Endodermal cell (in vitro differentiated cells): ENCODE measurements around the gene ERFE. TPM values are rescaled to one million over a fixed set of nuclear protein-coding genes. Genes with fewer than 3 reads are reported as not detected.

Experiments
- DNase-seq: peaks from one replicate; pipeline ENCODE4 v3.0.0-alpha.2; 2017
- H3K27ac ChIP-seq: 2 replicates; pipeline ENCODE4 v1.5.1; 2013; ENCODE audit warnings: mild to moderate bottlenecking, low read depth, low read length, moderate library complexity
- H3K27me3 ChIP-seq: 2 replicates; pipeline ENCODE4 v1.6.1; 2013; ENCODE audit warnings: mild to moderate bottlenecking, low read length, moderate library complexity; ENCODE audit not compliant: insufficient read depth, control insufficient read depth, poor library complexity, severe bottlenecking
- H3K36me3 ChIP-seq: 2 replicates; pipeline ENCODE4 v1.7.0; 2013; ENCODE audit warnings: mild to moderate bottlenecking, low read length, moderate library complexity; ENCODE audit not compliant: control insufficient read depth, insufficient read depth
- H3K4me1 ChIP-seq: one replicate; pipeline ENCODE4 v1.7.0; 2013; ENCODE audit warnings: low read length; ENCODE audit not compliant: control insufficient read depth, insufficient read depth
- H3K4me3 ChIP-seq: 2 replicates; pipeline ENCODE4 v1.5.1; 2013; ENCODE audit warnings: mild to moderate bottlenecking, low read length, moderate library complexity
- H3K9ac ChIP-seq: 2 replicates; pipeline ENCODE4 v1.6.1; 2013; ENCODE audit warnings: mild to moderate bottlenecking, low read length, moderate library complexity; ENCODE audit not compliant: poor library complexity, severe bottlenecking; ENCODE audit errors: extremely low read depth
- H3K9me3 ChIP-seq: 2 replicates; pipeline ENCODE4 v1.6.1; 2013; ENCODE audit warnings: mild to moderate bottlenecking, low read length, moderate library complexity; ENCODE audit not compliant: control insufficient read depth
- H3K27ac Mint-ChIP-seq: 2 replicates; pipeline ENCODE4 v1.8.0; 2020; ENCODE audit warnings: mixed read lengths
- H3K27me3 Mint-ChIP-seq: 2 replicates; pipeline ENCODE4 v1.8.0; 2021; ENCODE audit warnings: mild to moderate bottlenecking, mixed read lengths; ENCODE audit not compliant: insufficient read depth
- H3K36me3 Mint-ChIP-seq: 2 replicates; pipeline ENCODE4 v1.8.0; 2020; ENCODE audit warnings: low read depth, mixed read lengths
- H3K4me1 Mint-ChIP-seq: 2 replicates; pipeline ENCODE4 v1.8.0; 2020; ENCODE audit warnings: mixed read lengths
- H3K4me3 Mint-ChIP-seq: 2 replicates; pipeline ENCODE4 v1.8.0; 2020; ENCODE audit warnings: mild to moderate bottlenecking, moderate library complexity, mixed read lengths
- H3K9me3 Mint-ChIP-seq: 2 replicates; pipeline ENCODE4 v1.8.0; 2020; ENCODE audit warnings: mild to moderate bottlenecking, mixed read lengths
- WGBS, 2 experiments: methylation state at CpG; one replicate each; pipeline versions ENCODE4 v1.1.5 to v1.1.7; 2013; ENCODE audit warnings: missing lambda C conversion rate in 2 of 2, mixed read lengths in 1 of 2; ENCODE audit not compliant: insufficient coverage in 1 of 2, insufficient read length in 1 of 2; 5-methylcytosine and 5-hydroxymethylcytosine counted together
- total RNA-seq, 2 donors: library from RNA; stranded (reverse); fragmentation: NEBNext Ultra II Directional in 1 of 2; extraction: Animal tissue kit (Norgen Biotek cat#: 25700) in 1 of 2; gene quantifications; 2 replicates in 1 of 2; 3 replicates in 1 of 2; pipeline ENCODE4 v1.2.1, GENCODE V29; 2021
- TF ChIP-seq, protein P1 (sequence below): fragments of 200-600 bp; sonication (generic); conservative IDR thresholded peaks from 2 replicates; pipeline ENCODE4 v1.5.0; 2021; ENCODE audit warnings: antibody characterized with exemption, mild to moderate bottlenecking

ERFE gene
- total RNA-seq, 2 donors from 2014 or later: 0.48 to 1.6 TPM

DNA sequence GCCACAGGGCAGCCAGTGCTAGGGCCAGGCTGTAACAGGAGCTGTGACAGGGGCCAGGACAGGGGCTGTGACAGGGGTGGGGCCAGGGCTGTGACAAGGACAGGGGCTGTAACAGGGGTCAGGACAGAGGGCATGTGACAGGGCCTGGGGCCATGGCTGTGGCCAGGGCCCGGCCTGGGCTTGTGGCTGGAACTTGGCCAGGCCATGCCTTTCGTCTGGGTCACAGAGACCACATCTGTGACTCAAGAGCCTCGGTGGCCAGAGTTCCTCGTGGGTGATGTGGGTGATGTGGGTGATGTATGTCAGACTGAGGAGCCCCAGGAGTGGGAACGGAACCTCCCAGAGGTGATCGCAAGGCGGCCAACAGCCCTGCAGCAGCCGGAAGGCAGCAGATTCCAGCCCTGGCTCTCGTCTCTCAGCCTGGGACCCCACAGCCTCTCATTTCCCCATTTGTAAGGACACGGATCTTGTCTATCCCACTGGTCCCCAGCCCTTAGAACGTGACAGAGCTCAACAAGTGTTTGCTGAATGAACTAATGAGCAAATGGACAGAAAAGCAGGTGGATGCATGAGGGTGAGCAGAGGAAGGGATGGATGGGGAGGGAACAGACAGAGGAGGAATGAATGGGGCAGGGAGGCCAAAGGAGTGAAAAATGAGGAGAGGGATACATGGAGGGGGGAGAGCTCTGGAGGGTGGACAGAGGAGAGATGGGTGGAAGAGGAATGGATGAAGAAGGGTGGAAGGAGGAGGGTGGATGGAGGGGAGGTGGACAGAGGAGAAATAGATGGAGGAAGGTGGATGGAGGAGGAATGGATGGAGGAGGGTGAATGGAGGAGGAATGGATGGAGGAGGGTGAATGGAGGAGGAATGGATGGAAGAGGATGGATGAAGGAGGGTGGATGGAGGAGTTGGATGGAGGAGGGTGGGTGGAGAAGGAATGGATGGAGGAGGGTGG is 41.3 kb upstream of the ERFE start:
- Mint-ChIP-seq H3K36me3 (no peaks in the 10 kb centered on the region), H3K4me1 (no peaks in the 10 kb centered on the region)
- peaks cover 6% of the 10 kb centered on the region for H3K27me3 ChIP-seq

DNA sequence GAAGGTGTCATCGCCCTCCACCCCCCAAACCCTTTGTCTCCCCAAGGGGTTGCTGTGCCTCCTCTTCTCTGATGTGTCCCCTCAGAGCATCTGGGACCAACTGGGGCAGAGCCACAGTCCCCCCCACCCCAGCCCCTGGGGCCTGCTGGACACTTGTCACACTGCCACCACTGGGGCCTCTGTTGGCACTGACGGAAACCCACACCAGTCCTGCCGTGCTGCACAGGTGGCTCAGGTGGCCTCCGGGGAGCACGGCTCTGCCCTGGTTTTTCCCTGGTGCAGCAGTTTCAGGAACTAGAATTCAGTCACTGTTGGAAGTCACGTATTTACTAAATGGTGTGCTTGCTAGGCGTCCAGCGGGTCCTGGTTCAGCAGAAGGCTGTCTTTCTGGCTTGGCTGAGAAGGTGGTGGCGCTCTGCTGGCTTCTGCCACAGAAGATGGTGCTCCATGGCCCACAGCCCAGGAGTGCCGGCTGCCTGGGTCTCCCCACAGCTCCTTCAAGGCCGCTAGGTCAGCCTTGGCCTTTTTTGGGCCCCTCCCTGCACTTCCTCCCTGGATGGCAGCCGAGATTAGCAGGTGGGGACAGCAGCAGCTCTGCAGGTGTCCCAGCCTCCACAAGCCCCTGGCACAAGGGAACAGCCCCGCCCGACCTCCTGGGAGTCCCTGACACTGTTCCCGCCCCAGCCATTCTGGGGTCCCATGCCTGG is 38.9 kb upstream of the ERFE start:
- no peaks in the 10 kb centered on the region for H3K9me3 ChIP-seq
- H3K27ac ChIP-seq: no peak overlapping the region
- no peaks in the 10 kb centered on the region for H3K36me3 ChIP-seq
- H3K4me1 Mint-ChIP-seq: no peaks in the 10 kb centered on the region
- H3K36me3 Mint-ChIP-seq: no peaks in the 10 kb centered on the region
- no peaks in the 10 kb centered on the region for H3K9me3 Mint-ChIP-seq
- no peak overlapping the region for H3K27ac Mint-ChIP-seq
- H3K9ac ChIP-seq: no peak overlapping the region
- no peaks in the 10 kb centered on the region for H3K4me1 ChIP-seq
- 79 to 84% methylated on average over 12 to 15 of the region's 15 CpGs for WGBS, 2 experiments
- H3K4me3 ChIP-seq: no peak overlapping the region
- peaks cover 8% of the 10 kb centered on the region for H3K27me3 Mint-ChIP-seq
- peaks cover 6% of the 10 kb centered on the region for H3K27me3 ChIP-seq
- no peak for DNase-seq
- TF ChIP-seq, protein P1, sequence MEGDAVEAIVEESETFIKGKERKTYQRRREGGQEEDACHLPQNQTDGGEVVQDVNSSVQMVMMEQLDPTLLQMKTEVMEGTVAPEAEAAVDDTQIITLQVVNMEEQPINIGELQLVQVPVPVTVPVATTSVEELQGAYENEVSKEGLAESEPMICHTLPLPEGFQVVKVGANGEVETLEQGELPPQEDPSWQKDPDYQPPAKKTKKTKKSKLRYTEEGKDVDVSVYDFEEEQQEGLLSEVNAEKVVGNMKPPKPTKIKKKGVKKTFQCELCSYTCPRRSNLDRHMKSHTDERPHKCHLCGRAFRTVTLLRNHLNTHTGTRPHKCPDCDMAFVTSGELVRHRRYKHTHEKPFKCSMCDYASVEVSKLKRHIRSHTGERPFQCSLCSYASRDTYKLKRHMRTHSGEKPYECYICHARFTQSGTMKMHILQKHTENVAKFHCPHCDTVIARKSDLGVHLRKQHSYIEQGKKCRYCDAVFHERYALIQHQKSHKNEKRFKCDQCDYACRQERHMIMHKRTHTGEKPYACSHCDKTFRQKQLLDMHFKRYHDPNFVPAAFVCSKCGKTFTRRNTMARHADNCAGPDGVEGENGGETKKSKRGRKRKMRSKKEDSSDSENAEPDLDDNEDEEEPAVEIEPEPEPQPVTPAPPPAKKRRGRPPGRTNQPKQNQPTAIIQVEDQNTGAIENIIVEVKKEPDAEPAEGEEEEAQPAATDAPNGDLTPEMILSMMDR: no peak
- no peak overlapping the region for H3K4me3 Mint-ChIP-seq

More for the DNA sequence above, 41.3 kb upstream of the ERFE start:
- H3K4me1 ChIP-seq: no peaks in the 10 kb centered on the region
- Mint-ChIP-seq H3K27ac (no peak overlapping the region), H3K4me3 (no peak overlapping the region), H3K9me3 (no peaks in the 10 kb centered on the region), H3K27me3 (peaks cover 8% of the 10 kb centered on the region)
- no peaks in the 10 kb centered on the region for H3K36me3 ChIP-seq
- DNase-seq: peak; percentile 30
- peaks cover 8% of the 10 kb centered on the region for H3K9me3 ChIP-seq
- TF ChIP-seq, protein P1: no peak
- no peak overlapping the region for H3K4me3 ChIP-seq
- no peak overlapping the region for H3K9ac ChIP-seq
- 78 to 86% methylated on average over 7 to 11 of the region's 11 CpGs for WGBS, 2 experiments
- no peak overlapping the region for H3K27ac ChIP-seq

DNA sequence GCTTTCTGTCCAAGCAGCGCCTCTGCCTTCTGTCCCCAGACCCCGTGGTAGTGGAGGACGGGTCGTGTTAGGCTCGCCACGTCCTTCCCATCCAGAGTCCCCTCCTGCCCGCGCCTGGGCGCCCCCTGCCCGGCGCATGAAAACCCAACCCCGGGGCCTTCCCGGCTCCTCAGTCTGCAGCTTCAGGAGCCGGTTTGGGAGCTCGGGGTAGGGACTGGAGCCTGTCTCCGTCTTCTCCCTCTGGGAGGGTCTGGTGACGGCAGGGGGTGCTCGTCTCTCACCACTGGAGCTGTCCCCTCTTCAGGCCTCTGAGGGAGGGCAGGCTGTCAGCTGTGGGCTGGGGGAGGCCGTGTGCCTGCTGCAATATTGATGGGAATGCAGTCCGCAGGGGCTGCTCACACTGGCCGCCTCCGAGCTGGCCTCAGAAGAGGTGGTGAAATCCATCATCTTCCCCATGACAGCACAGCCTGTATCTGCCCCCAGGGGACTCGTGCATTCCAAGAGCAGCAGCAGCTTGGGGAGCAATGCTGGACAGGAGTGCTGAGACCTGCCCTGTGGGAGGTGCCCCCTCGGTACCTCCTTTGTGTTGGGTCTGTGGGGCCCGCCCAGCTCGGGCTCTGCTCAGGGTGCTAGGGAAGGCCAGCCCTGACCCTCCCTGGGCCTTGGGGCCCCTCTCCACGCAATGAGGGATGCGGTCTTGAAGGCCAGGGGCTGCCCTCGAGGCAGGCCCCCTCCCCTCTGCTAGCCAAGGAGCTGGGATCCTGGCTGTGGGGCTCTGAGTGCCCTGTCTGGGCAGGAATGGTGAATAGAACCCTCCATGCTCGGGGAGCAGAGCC is 38.1 kb upstream of the ERFE start:
- Mint-ChIP-seq H3K4me3 (no peak overlapping the region), H3K36me3 (no peaks in the 10 kb centered on the region), H3K4me1 (no peaks in the 10 kb centered on the region), H3K9me3 (no peaks in the 10 kb centered on the region), H3K27ac (no peak overlapping the region), H3K27me3 (peaks cover 8% of the 10 kb centered on the region)
- WGBS, 2 experiments: 56 to 72% methylated on average over 9 to 30 of the region's 30 CpGs
- peak overlapping the region; percentile 44 for H3K27ac ChIP-seq
- H3K4me3 ChIP-seq: no peak overlapping the region
- H3K27me3 ChIP-seq: peaks cover 6% of the 10 kb centered on the region
- no peaks in the 10 kb centered on the region for H3K9me3 ChIP-seq
- TF ChIP-seq, protein P1: peak; percentile 55
- no peak overlapping the region for H3K9ac ChIP-seq
- peak; percentile 85 for DNase-seq
- H3K4me1 ChIP-seq: no peaks in the 10 kb centered on the region
- no peaks in the 10 kb centered on the region for H3K36me3 ChIP-seq
